ENCODE results near the gene DMC1. TPM values are rescaled to one million over a fixed set of nuclear protein-coding genes. Genes with fewer than 3 reads are reported as not detected.

Gene DMC1
- total and polyA plus RNA-seq, 2 experiments from 2014 or later, result 5.0 to 18.5 TPM

- Mint-ChIP-seq H3K4me3 (peak within 1 kb of the TSS; percentile 98), H3K36me3 (ENCODE audit: low read depth) (peaks cover 44% of the 10 kb centered on the region), H3K9me3 (no peaks in the 10 kb centered on the region; the same call in 2 of the 3 replicates), H3K27me3 (ENCODE audit: insufficient read depth, low read depth, poor library complexity) (peaks cover 26% of the 10 kb centered on the region), H3K27ac (peak within 1 kb of the TSS; percentile 100), H3K4me1 (peaks cover 28% of the 10 kb centered on the region)
- Histone ChIP-seq H3K27ac (ENCODE audit: low read depth) (peak within 1 kb of the TSS; percentile 99), H3K4me3 (peak within 1 kb of the TSS; percentile 99), H3K36me3 (ENCODE audit: insufficient read depth) (peaks cover 14% of the 10 kb centered on the region), H3F3A (replicated peaks; ENCODE audit: low read depth) (peaks cover 15% of the 10 kb centered on the region; the same call in 1 of the 2 replicates), H3K4me1 (ENCODE audit: insufficient read depth) (peaks cover 22% of the 10 kb centered on the region), H3K27me3 (ENCODE audit: insufficient read depth) (no peaks in the 10 kb centered on the region), H4K20me1 (replicated peaks; ENCODE audit: insufficient read depth) (peaks cover 30% of the 10 kb centered on the region), H2AFZ (peak within 1 kb of the TSS; percentile 36; the same call in 1 of the 2 replicates), H3K79me2 (replicated peaks; ENCODE audit: insufficient read depth) (peaks cover 47% of the 10 kb centered on the region), H3K9me2 (ENCODE audit: insufficient read depth) (no peaks in the 10 kb centered on the region), H3K4me2 (peak within 1 kb of the TSS; percentile 82)
- DNase-seq (ENCODE audit: low spot score), result peak; percentile 98
- TF ChIP-seq ZNF331 (CRISPR knock-in tag; IDR thresholded peaks at IDR 0.05; ENCODE audit: low read depth) (no peak), POLR2AphosphoS5 (IDR thresholded peaks at IDR 0.05; ENCODE audit: low read depth) (peak; percentile 71)
- peak; percentile 74 for ATAC-seq
Measured at GRCh38 chr22:38506118-38506962, 63.6 kb downstream of the DMC1 start, which contains the start of gene DDX17. TSS of gene DDX17 (minus strand) at chr22:38506311.

- Mint-ChIP-seq H3K36me3 (ENCODE audit: low read depth) (peaks cover 51% of the 10 kb centered on the region), H3K27ac (peak overlapping the region; percentile 100), H3K4me3 (peak overlapping the region; percentile 98), H3K4me1 (peaks cover 28% of the 10 kb centered on the region), H3K9me3 (no peaks in the 10 kb centered on the region; the same call in 2 of the 3 replicates), H3K27me3 (ENCODE audit: insufficient read depth, low read depth, poor library complexity) (peaks cover 25% of the 10 kb centered on the region)
- H3K27me3 ChIP-seq (ENCODE audit: insufficient read depth), result no peaks in the 10 kb centered on the region
- peaks cover 22% of the 10 kb centered on the region for H3K4me1 ChIP-seq (ENCODE audit: insufficient read depth)
- ATAC-seq (peak; percentile 67), DNase-seq (ENCODE audit: low spot score) (peak; percentile 52)
- peaks cover 15% of the 10 kb centered on the region; the same call in 1 of the 2 replicates for H3F3A ChIP-seq (replicated peaks; ENCODE audit: low read depth)
- H3K36me3 ChIP-seq (ENCODE audit: insufficient read depth), result peaks cover 20% of the 10 kb centered on the region
- H3K9me2 ChIP-seq (ENCODE audit: insufficient read depth), result no peaks in the 10 kb centered on the region
- peaks cover 54% of the 10 kb centered on the region for H3K79me2 ChIP-seq (replicated peaks; ENCODE audit: insufficient read depth)
- no peak overlapping the region for H2AFZ ChIP-seq
- peaks cover 32% of the 10 kb centered on the region for H4K20me1 ChIP-seq (replicated peaks; ENCODE audit: insufficient read depth)
- peak overlapping the region; percentile 82 for H3K4me2 ChIP-seq
- peak overlapping the region; percentile 97 for H3K27ac ChIP-seq (ENCODE audit: low read depth)
- H3K4me3 ChIP-seq, result peak overlapping the region; percentile 99
- TF ChIP-seq CTCF (conservative IDR thresholded peaks at IDR 0.05; ENCODE audit: low read depth in 2 of 2) (no peak), EZH2phosphoT487 (IDR thresholded peaks at IDR 0.05; ENCODE audit: unreplicated experiment) (no peak), CREB1 (CRISPR knock-in tag; IDR thresholded peaks at IDR 0.05; ENCODE audit: low read depth) (no peak), EZH2 (IDR thresholded peaks at IDR 0.05; ENCODE audit: low read depth, unreplicated experiment) (no peak), STAT1 (IDR thresholded peaks at IDR 0.05; ENCODE audit: unreplicated experiment) (no peak), NANOG (IDR thresholded peaks at IDR 0.05; ENCODE audit: borderline replicate concordance) (no peak)
- TF ChIP-seq, protein P1, sequence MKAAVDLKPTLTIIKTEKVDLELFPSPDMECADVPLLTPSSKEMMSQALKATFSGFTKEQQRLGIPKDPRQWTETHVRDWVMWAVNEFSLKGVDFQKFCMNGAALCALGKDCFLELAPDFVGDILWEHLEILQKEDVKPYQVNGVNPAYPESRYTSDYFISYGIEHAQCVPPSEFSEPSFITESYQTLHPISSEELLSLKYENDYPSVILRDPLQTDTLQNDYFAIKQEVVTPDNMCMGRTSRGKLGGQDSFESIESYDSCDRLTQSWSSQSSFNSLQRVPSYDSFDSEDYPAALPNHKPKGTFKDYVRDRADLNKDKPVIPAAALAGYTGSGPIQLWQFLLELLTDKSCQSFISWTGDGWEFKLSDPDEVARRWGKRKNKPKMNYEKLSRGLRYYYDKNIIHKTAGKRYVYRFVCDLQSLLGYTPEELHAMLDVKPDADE (IDR thresholded peaks at IDR 0.05), result no peak
- TF ChIP-seq, protein P2, sequence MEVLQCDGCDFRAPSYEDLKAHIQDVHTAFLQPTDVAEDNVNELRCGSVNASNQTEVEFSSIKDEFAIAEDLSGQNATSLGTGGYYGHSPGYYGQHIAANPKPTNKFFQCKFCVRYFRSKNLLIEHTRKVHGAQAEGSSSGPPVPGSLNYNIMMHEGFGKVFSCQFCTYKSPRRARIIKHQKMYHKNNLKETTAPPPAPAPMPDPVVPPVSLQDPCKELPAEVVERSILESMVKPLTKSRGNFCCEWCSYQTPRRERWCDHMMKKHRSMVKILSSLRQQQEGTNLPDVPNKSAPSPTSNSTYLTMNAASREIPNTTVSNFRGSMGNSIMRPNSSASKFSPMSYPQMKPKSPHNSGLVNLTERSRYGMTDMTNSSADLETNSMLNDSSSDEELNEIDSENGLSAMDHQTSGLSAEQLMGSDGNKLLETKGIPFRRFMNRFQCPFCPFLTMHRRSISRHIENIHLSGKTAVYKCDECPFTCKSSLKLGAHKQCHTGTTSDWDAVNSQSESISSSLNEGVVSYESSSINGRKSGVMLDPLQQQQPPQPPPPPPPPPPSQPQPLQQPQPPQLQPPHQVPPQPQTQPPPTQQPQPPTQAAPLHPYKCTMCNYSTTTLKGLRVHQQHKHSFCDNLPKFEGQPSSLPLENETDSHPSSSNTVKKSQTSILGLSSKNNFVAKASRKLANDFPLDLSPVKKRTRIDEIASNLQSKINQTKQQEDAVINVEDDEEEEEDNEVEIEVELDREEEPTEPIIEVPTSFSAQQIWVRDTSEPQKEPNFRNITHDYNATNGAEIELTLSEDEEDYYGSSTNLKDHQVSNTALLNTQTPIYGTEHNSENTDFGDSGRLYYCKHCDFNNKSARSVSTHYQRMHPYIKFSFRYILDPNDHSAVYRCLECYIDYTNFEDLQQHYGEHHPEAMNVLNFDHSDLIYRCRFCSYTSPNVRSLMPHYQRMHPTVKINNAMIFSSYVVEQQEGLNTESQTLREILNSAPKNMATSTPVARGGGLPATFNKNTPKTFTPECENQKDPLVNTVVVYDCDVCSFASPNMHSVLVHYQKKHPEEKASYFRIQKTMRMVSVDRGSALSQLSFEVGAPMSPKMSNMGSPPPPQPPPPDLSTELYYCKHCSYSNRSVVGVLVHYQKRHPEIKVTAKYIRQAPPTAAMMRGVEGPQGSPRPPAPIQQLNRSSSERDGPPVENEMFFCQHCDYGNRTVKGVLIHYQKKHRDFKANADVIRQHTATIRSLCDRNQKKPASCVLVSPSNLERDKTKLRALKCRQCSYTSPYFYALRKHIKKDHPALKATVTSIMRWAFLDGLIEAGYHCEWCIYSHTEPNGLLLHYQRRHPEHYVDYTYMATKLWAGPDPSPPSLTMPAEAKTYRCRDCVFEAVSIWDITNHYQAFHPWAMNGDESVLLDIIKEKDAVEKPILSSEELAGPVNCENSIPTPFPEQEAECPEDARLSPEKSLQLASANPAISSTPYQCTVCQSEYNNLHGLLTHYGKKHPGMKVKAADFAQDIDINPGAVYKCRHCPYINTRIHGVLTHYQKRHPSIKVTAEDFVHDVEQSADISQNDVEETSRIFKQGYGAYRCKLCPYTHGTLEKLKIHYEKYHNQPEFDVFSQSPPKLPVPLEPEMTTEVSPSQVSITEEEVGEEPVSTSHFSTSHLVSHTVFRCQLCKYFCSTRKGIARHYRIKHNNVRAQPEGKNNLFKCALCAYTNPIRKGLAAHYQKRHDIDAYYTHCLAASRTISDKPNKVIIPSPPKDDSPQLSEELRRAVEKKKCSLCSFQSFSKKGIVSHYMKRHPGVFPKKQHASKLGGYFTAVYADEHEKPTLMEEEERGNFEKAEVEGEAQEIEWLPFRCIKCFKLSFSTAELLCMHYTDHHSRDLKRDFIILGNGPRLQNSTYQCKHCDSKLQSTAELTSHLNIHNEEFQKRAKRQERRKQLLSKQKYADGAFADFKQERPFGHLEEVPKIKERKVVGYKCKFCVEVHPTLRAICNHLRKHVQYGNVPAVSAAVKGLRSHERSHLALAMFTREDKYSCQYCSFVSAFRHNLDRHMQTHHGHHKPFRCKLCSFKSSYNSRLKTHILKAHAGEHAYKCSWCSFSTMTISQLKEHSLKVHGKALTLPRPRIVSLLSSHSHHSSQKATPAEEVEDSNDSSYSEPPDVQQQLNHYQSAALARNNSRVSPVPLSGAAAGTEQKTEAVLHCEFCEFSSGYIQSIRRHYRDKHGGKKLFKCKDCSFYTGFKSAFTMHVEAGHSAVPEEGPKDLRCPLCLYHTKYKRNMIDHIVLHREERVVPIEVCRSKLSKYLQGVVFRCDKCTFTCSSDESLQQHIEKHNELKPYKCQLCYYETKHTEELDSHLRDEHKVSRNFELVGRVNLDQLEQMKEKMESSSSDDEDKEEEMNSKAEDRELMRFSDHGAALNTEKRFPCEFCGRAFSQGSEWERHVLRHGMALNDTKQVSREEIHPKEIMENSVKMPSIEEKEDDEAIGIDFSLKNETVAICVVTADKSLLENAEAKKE (CRISPR knock-in tag; IDR thresholded peaks at IDR 0.05), result no peak
Measured at GRCh38 chr22:38505541-38506117, 64.4 kb downstream of the DMC1 start.
